ENCODE results near the gene RASAL2.
"Not testable (repeated sequence)": the region's sequence is repeated elsewhere in the genome, so short reads cannot be mapped to it uniquely, and the experiment has no call there.

The RASAL2 gene

DNA sequence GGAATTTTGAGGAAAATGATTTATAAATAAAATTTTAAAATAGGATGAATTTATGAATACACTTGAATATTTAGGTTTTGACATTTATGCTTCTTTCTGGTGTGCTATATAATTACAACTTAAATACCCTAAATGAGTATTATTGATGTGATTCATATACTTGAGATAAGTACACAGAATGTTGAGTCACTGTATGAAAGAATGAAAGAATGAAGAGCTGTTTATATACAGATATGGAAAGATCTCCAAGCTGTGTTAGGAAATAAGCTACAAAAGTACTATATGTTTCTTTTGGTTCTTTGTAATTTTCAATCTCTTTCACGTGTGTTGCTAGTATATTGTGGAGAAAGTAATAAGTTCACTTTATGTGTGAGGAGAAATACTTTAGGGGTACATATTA lies 147.2 kb downstream of the RASAL2 start:
- no peak for DNase-seq

DNA sequence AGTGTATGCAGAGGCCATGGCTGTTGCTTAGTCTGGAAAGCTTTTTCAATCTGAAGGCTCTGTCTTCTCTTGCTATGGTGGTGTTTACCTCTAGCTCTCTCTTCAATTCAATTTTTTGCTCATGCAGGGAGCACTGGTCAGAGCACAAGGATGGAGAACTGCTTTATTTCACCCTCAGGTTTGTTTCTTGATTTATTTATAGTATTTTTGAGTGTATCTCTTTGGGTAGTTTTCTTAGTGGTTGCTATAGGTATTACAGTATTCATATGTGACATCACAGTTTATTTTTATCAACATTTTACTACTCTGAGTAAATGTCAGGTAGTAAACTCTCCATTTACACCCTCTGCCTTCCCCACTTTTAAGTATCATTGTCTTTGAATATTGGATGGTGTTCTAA lies 147.9 kb downstream of the RASAL2 start:
- DNase-seq, result no peak

DNA sequence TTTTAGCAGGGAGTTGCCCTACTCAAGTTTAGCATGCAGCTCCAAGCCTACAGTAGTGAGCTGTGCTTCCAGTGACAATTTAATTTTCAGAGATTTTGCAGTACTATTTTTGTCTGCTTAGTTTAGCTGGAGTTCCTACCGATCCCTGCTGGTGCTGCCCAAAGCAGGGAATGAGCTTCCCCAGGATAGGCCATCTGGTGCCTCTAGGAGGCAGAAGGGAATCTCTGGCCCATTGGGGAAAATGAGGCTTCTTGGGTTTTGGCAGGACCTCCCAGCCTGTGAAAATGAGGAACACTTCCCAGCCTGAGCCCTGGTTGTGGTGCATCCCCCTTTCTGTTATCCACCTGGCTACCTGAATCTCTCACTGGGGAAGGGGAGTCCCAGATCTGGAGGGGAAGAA lies 149.2 kb downstream of the RASAL2 start:
- no peak for DNase-seq

DNA sequence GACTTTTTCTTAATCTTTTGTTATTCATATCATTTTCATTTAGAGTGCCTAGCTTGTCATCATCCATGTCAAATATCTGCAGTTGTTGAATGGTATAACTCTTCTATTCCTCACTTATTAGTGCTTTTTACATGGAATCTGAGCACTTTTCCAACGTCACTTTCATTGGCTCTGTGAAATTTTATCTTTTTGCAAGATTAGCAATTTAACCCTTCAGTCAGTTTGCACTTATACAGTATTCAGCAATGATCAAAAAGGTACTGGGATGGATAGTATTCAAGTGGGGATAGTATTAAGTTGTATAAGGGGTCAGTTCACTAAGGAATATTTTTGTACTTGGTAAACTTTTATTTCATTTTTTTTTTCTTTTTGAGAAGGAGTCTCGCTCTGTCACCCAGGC lies 150.0 kb downstream of the RASAL2 start:
- no peak for DNase-seq

DNA sequence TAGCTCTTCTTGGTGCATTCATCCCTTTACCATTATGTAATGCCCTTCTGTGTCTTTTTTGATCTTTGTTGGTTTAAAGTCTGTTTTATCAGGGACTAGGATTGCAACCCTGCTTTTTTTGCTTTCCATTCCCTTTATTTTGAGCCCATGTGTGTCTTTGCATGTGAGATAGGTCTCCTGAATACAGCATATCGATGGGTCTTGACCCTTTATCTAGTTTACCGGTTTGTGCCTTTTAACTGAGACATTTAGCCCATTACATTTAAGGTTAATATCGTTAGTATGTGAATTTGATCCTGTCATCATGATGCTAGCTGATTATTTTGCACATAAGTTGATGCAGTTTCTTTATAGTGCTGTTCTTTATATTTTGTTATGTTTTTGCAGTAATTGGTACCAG lies 154.4 kb downstream of the RASAL2 start:
- DNase-seq, result not testable (repeated sequence)

DNA sequence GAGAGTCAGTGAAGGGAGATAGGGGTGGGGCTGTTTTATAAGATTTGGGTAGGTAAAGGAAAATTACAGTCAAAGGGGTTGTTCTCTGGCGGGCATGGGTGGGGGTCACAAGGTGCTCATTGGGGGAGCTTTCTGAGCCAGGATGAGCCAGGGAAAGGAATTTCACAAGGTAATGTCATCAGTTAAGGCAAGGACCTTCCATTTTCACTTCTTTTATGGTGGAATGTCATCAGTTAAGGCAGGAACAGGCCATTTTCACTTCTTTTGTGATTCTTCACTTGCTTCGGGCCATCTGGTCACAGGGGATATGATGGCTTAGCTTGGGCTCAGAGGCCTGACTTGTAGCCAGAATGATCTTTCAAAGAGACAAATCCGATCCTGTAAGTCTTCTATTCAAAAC lies 159.7 kb downstream of the RASAL2 start:
- not testable (repeated sequence) for DNase-seq

DNA sequence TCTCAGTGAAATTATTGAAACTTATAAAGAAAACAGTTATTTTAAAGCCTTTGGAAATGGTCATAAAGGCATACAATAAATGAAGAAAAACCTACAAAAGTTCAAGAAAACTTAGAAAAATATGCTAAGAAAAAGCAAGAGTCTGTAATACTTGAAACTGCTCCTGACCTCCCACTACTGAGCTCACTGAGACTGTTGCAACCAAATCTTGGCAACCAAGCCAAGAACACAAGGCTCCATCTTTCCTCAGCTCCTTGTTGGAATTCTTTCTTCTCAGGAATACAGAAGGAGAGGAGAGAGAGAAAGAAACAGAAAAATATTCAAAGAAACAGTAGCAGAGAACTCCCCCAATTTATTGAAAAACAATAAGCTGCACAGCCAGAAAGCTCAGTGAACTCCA lies 160.5 kb downstream of the RASAL2 start:
- DNase-seq, result no peak

DNA sequence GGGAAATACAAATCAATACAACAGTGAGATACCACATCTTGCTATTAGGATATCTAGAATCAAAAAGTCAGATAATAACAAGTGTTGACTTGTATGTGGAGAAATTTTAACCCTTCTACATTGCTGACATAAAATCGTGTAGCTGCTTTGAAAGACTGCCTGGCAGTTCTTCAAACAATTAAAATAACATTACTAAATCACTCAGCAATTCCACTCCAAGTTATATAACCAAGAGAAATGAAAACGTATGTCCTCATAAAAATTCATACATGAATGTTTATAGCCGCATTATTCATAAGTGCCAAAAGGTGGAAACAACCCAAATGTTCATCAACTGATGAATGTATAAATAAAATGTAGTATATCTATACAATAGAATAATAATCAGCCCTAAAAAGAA lies 164.6 kb downstream of the RASAL2 start:
- DNase-seq, result no peak

DNA sequence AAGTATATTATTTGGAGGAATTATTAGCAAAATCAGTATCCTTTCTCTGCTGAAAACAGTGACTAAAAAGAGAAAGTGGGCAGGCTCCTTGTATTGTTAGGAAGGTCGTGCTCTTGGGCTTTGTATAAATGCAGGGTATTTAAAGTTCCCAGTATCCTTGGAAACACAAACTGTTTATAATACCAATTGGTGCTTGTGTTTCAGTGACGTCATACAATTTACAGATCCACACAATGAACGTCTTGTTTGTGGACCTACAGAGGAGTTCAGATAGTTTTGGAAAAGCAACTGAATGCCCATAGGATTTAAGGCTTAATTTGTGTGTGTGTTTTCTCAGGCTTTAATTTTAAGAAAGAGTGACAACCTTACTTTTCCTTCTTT lies 168.2 kb downstream of the RASAL2 start:
- no peak for DNase-seq

DNA sequence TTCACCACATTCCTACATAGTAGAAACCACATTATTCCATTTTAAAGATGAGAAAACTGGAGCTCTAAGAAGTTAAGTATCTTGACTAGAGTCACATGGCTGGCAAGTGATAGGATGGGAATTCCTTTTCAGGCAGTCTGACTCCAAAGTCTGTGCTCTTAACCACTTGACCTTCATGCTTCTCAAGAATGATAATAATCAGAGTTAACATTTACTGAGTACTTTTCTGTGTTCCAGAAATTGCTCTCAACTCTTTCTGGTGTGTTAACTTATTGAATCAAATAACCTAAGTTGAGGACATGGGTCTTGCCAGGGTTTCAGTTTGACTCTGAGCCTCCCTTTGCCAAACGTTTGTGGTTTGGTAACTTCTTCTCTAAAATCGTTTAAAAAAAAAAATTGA lies 169.4 kb downstream of the RASAL2 start:
- DNase-seq, result no peak

DNA sequence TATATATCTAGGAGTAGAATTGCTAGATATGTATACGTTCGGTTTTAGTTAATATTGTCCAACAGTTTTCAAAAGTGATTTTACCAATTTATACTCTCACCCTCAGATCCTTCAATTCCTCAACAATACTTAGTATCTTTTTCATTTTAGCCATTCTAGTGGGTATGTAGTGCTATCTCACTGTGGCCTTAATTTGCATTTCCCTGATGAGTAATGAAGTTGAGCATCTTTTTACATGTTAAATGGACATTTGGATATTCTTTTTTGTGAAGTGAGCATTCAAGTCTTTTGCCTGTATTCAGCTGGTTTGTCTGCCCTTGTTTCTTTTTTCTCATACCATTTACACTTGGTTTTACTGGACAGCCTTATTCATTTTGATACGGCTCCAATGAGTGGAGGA lies 172.2 kb downstream of the RASAL2 start:
- no peak for DNase-seq

DNA sequence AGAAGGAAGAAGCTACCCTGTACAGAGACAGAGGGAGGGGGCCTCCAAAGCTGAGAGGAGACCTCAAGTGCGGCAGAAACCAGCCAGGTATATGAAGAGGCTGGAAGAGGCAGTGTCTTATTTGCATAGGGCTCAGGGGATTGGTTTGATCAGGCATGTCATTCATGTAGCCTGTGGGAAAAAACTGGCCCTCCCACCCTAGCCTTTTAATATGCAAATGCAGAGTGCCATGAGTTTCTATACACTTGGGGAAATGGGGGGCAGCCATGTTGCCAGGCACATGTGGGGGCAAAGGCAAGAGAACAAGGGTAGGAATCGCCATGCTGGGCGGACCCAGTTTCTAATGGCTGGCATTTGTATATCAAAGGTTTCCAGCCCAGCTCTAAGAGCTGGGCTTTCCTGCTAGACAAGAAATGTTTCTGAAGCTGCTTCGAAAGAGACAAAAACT lies 172.7 kb downstream of the RASAL2 start:
- no peak for DNase-seq

DNA sequence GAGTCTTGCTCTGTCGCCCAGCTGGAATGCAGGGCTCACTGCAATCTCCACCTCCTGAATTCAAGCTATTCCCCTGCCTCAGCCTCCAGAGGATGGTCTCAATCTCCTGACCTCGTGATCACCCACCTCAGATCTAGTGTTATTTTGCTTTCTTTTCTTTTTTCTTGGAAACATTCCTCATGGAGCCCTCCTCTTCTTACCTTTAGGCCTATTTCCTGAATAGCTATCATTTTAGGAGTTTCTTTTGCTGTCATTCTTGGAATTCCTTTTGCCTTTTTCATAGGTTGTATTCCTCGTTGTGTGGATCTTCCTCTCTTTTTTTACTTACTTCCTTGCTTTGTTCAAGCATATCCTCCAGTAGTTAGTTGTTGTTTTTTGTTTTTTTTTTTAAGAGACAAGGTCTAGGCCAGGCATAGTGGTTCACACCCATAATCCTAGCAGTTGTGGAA lies 173.8 kb downstream of the RASAL2 start:
- no peak for DNase-seq

DNA sequence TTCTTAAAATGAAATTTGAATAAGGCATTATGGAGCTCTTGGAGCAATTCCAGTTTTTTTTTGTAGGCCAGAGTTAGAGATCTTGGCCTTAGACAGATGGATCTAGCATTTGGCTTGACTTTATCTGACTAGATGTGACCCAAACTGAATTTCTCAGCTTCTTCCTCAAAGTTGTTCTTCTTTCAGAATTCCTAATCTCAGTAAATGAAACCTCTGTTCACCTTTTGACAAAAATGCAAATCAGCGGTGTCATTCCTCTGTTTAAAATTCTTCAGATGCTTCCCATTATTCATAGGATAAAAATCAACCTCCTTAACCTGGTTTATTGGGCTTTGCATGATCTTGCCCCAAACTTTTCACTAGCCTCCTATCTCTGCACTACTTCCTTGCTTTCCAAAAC lies 177.6 kb downstream of the RASAL2 start:
- no peak for DNase-seq

DNA sequence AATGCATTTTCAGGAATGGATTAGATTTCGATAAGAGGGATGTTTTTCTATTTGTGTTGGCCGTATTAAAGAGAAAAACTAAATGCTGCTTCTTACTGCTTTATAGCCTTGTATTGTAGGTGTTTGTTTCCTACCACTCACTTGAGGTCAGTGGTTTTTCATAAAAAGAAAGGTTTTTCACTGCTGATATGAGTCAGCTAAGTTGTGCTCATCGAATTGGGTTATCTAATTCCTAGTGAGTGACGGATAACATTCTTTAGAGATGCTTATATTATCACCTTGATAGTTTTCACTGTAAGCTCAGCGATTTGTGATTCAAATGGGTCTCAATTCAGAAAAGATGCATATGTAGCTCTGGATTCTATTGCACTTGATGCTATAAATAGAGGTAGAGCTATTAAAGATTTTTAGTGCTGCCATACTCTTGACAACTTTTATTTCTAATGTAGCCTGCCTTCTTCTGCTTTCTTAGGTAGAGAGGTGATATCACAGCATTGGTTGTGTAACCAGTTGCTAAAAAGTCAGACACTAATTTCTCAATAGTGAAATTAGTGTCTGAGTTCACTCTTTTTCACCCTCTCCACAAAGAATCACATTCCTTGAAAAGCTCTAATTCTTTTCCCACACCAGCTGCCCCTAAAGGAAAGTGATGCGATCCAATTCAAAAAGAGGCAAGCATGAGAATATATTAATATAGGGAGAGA lies 180.0 kb downstream of the RASAL2 start:
- no peak for DNase-seq

DNA sequence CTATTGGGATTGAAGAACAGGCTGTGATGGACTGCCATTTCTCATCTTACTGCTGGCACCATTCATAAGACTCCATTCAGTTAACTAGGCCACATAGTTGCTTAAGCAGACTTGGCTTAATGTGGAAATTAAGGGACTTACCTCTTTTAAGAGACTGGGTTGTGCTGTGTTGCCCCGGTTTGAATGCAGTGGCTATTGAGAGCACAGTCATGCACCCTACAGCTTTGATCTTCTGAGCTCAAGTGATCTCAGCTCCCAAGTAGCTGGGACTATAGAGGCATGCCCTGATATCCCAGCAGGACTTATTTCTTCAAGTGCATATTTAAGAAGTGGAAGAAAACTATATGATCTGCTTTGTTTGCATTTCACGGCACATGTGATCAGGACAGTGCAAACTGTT lies 181.1 kb downstream of the RASAL2 start:
- DNase-seq, result no peak

DNA sequence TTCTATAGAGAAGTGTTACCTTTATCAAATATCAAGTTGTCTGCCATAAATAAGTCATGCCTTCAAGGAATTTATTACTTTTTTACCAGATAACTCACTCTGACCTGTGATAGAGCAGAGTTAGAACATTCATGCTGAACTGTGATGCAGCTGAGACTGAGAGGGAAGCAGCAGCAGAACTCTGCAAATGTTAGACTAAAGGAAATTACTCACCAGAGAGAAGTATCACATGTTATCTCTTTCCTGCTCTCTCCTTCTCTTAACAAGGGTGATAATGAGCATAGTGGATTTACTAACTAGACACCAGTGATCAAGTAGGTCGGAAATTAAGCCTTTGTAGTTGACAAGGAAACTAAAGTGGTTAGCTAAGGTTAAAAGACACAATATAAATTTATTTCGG lies 181.6 kb downstream of the RASAL2 start:
- peak; percentile 37 for DNase-seq

DNA sequence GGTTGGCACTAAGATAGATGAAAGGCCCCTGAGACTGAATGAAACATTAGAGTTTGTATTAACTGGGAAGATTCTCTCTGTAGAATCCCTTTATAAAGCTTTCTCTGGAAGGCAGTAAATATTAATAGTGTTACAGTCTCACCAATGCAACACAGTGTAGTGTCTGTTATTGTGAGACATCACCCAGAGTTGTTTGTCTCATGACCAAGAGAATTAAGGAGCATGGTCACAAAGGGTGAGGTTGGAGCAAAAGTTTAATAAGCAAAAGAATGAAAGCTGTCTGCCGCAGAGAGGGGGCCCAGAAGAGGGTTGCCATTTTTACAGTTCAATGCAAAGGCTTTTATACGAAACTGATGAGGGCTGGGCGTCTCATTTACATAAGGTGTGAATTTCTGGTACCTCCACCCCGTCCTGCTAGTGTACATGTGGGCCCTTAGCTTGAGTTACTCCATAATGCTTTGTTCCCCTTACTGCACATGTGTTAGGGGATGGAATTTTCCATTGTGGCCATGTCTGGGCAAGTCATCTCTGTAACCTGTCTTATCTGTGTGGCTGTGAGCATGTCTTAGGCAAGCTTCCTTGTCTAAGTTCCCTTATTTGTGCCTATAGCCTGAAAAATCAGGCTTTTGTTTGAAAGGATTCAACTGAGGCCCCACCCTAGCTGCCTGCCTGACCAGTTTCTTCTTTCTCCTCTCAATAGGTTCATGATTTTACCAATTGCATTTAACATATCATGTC lies 184.1 kb downstream of the RASAL2 start:
- peak; percentile 70 for DNase-seq

DNA sequence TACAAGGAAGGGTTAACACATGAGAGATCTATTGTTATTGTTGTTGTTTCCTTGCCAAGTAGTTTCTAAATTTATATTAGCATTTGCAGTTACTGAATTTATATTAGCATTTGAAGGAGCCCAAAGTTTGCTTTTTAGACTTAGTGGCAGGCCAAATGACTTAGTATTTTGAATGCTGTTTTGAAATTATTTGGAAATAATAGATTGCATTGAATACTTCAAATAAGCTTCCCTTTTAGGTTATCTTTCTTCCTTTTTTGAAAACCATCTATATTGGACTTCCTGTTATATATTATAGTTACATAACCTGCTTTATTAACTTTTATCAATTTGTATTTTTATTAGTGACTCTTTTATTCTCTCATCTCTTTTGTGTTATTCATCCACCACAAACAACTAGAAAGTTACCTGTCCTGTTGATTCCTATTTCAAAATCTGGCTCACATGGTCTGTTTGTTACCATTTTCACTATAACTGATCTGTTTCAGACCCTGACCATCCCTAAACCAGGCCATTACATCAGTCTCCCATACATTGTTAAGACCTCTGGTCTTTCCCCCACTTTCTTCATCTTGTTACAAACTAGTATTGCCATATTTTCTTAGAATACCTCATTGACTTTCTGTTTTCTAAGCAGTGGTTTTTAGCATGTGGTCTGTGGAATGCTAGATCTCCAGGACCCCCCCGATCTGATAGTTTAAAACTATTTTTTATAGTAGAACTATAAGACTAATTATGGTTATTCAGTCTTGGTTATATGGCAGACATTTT lies 185.2 kb downstream of the RASAL2 start:
- no peak for DNase-seq

DNA sequence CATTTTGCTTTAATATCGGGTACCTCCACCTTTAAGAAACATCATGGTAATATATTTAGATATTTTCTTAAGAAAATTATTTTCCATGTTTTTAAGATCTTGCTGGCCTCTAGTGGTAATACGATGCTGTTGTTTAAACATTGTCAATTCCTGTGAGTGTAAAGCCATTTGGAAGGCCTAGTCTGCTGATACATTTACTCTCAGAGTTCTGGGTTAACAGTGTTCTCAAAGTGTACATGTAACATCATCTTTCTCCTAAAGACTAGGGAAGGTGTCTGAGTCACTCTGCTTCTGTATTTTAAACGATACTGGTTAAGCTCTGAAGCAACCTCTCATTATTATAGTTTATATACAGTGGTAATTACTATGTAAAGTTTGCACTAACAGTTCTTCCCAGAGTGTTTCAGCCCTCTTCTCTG lies 189.1 kb downstream of the RASAL2 start:
- DNase-seq, result peak; percentile 71

DNA sequence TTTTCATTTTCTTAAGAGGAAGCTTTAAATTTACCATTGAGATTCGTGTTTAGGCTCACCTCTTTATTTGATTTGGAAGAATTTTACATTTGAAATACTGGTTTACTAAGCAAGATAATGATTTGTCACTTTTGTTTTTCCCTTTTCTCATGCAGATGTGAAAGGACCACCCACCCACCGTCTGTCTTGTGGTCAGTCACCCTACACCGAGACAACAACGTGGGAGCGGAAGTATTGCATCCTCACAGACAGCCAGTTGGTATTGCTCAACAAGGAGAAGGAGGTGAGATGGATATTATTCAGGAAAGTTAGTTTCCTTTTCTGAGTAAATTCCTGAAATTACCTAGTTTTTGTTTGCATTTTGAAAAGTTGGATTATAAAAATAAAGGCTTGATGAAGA lies 189.5 kb downstream of the RASAL2 start:
- peak; percentile 75 for DNase-seq

DNA sequence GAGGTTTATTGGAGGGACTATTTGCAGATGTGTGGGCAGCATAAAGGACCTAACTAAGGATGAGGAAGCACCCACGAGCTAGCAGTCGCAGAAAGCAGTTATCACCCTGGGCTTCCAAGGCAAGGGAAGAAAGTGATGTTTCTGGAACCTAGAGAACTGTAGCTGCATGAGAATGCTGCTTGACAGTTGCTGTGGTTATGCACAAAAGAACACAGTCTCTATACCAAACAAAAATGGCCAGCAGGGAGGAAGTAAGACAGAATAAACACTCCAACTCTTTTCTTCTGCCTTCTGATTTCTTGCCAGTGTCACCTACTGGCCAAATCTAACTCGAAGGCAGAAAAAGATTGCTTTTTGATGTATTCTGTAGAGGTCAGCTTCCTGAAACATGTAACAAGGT lies 190.2 kb downstream of the RASAL2 start:
- DNase-seq, result peak; percentile 49

DNA sequence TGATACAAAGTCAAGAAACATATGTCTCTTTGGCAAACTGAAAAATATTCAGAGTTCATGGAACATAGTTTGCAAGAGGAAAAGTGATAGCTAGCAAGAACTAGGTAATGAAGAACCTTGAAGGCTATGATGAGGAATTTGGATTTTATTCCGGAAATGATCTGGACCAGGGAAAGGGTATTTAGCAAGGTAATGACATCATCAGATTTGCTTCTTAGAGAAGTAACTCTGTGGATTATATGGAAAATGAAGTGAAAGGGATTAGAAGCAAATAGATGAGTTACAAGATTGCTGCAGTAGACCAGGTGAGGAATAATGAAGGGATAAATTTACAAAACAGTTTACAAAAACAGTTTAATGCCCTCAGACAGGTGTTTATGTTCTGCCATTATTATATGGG lies 197.3 kb downstream of the RASAL2 start:
- DNase-seq, result no peak

DNA sequence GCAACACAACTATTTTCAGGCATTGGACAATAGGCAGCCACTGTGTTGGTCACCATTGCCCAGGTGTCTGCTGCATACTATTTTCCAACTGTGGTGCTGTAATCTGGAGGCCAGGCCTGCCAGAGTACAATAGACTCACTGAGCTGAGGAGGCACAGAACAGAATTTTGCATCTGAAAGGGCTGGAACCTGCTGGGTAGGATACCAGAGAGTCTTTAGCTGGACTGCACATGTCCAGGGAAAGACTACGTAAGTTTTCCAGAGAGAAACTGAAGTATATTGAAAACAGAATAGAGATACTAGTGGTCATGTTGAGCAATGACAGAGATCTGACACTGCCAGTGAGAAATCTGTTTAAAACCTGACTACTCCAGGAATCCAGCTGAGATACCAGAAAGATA lies 200.8 kb downstream of the RASAL2 start:
- no peak for DNase-seq
